NCI-H1048 (cell line): Measurements from ENCODE around the gene FRAS1.
"Not testable (repeated sequence)": the region's sequence is repeated elsewhere in the genome, so short reads cannot be mapped to it uniquely, and the experiment has no call there.

Source experiments
- DNase-seq: peaks from one replicate; lab custom pipeline; 2025; lab: John Stamatoyannopoulos, UW

The FRAS1 gene

GRCh38 chr4:78058591-78059523, 1.7 kb downstream of the FRAS1 start:
- DNase-seq: no peak

DNA sequence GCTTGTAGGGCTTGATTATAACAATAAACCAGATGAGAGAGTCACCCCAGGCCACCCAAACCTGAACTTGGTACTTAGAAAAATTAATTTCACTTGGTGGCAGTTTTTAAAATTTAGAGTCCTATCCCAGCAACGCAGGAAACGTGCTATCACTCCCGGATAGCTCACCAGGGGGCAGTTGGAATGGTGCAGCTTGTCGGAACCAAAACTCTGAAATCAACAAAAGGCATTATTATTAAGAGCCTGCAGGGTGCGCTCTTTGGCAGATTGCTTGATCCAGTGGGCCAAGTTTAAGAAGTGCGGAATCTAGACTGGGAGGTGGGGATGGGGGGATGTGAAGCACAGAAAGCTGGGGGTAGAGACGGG, 2.4 kb downstream of the FRAS1 start:
- peak; percentile 57 for DNase-seq

- DNase-seq: no peak
These were observed 2.8 kb downstream of the FRAS1 start for GRCh38 chr4:78059938-78060337.

DNA sequence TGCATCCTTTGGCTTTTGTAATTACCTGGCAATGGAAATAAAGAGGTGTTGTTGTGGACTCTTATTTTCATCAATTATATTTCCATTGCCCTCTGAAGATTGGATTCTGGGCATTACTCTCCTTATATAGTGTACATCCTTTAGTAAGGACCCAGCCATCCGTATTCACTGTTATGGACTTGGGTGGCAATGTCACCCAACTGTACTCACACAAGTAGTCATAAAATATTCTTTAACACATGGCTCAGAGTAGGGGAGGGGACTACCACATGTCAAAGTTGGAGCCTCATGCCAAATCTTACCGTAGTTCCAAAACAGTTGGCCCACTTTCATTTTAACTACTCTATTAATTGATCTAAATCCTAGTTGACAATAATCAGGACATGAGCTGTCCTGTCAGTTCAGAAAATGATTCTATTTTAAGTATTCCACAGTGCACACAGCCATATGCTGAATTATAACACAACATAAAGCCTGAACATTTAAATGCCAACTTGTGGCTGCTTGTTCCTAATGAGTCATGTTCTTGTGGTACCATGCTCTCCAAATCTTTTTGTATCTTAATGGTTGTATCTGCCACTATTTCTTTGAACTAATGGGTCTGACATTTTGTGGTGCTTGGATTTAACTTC, 4.9 kb downstream of the FRAS1 start:
- no peak for DNase-seq

GRCh38 chr4:78065508-78066192, 8.5 kb downstream of the FRAS1 start:
- DNase-seq: no peak

GRCh38 chr4:78068481-78068880, 11.4 kb downstream of the FRAS1 start:
- DNase-seq: no peak

GRCh38 chr4:78069319-78069718, 12.2 kb downstream of the FRAS1 start:
- DNase-seq: no peak

GRCh38 chr4:78069859-78070258, 12.7 kb downstream of the FRAS1 start:
- DNase-seq: no peak

DNA sequence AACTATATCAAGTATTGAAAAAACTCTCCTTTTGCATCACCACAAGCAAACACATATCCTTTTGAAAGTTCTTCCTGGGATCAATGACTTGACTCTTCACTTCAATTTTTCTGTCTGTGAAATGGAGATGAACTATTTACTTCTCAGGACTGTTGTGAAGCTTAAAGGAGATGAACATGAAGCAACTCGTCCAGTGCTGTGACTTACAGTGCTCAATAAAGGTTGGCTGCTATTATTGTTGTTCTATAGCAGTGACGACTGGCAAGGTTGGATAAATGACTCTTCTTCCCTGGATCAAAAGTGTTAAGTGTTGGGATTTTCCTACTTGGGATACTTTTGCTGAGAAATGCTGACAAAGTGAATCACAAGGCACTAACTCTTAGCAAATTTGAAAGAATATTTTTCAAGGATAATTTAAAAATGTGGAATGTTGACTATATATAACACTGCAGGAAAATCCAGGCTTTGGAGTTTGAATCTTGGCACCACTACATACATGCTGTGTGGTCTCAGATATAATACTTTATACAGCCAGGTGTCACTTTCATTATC, 13.7 kb downstream of the FRAS1 start:
- no peak for DNase-seq

DNA sequence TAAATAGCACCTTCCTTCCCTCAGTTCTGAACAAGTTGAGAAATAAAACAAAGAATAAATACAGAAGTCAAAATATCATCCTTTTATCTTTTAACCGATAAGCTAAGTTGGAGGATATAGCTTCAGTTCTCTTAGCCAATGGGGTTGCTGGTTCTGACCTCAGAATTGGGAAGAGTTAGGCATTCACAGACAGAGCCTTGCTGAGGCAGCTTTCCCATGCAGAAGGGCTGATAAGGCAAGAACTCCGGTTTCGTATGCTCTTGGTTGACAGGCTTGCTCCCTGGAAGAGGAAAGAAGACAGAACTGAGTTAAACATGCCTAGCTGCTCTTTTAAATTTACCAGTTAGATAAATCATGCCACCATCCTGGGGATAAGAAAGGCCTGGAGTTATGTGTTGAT, 17.6 kb downstream of the FRAS1 start:
- DNase-seq: no peak

DNA sequence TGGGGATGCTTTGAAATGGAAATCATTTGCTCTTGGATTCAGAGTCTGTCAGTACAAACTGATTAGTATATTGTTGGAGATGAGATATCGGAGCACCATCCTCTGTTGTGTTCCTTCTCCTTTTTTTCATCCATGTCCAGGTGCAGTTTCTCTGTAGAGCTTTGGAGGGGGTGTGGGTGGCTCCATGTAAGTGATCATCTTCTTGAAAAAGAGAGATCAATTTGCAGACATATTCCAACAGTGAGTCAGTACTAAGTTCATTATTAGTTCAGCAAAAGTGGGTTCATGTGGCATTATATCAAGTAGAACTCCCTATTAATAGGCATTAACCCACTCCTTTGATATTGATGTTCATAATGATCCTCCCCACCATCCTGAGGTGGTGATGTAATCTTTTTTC, 18.9 kb downstream of the FRAS1 start:
- DNase-seq: no peak

- DNase-seq: no peak
These were observed 21.0 kb downstream of the FRAS1 start for GRCh38 chr4:78078101-78078500.

GRCh38 chr4:78079726-78080430, 22.8 kb downstream of the FRAS1 start:
- no peak for DNase-seq

DNA sequence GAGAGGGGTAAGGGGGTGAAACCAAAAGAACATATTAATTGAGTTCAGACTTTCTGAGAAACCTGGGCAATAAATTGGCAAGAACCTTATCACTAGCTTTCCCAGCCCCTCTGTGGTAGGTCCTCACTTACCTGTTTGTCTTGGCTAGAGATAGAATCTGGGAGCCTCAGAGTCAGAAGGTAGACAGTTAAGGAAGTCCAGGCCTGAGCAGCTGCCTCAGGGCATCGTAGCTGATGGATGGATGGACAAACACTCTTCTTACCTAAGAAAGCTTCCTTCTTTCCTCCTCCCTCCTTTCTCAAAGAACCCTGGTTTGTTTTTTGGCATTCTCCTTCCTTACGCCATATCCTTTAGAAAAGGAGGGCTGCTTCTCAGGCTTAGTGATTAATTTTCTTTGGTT, 24.4 kb downstream of the FRAS1 start:
- DNase-seq: no peak

GRCh38 chr4:78083035-78083434, 25.9 kb downstream of the FRAS1 start:
- DNase-seq: no peak

DNA sequence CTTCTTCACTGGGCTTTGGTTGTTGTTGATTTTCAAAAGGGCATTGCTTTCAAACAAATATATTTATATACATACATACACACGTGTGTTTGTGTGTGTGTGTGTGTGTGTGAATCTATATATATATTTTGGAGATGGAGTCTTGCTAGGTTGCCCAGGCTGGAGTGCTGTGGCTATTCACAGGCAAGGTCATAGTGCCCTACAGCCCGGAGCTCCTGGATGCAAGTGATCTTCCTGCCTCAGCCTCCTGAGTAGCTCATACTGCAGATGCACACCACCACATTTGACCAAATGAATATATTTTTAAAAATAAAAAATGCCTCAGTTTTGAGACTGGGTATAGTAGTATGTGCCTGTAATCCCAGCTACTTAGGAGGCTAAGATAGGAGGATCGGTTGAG, 34.4 kb downstream of the FRAS1 start:
- DNase-seq: no peak

DNA sequence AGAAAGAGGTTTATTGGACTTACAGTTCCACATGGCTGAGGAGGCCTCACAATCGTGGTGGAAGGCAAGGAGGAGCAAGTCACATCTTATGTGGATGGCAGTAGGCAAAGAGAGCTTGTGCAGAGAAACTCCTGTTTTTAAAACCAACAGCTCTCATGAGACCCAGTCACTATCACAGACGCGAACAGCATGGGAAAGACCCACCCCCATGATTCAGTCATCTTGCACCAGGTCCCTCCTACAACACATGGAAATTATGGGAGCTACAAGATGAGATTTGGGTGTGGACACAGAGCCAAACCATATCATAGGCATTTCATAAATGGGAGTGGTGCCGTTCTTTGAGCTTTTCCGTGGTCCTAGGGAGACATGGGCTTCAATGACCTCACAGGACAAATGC, 35.2 kb downstream of the FRAS1 start:
- not testable (repeated sequence) for DNase-seq

DNA sequence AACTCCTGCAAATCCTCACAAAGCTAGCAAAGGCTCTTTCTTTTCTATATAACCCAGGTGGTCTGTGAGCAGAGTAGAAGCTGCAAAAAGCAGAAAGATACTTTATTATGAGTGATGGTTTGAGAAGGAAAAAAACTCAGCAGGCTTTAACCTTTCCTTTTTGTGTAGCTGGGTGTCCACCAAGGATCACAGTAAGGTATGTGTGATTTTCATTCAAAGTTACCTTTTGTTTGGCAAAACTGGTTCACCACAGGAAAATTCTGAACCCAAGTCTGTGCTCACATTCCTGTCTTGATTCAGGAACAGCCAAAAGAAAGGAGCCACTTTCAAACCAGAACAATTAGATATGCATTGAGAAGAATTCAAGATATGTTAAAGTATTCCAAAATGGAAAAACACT, 35.7 kb downstream of the FRAS1 start:
- DNase-seq: no peak

GRCh38 chr4:78095081-78095480, 38.0 kb downstream of the FRAS1 start:
- no peak for DNase-seq

- DNase-seq: no peak
These were observed 41.9 kb downstream of the FRAS1 start for GRCh38 chr4:78099058-78099457.

GRCh38 chr4:78100060-78100459, 42.9 kb downstream of the FRAS1 start:
- DNase-seq: no peak

GRCh38 chr4:78119698-78120097, 62.6 kb downstream of the FRAS1 start:
- no peak for DNase-seq
